ENCODE measurements around the gene ARMS2.

Gene ARMS2

DNA sequence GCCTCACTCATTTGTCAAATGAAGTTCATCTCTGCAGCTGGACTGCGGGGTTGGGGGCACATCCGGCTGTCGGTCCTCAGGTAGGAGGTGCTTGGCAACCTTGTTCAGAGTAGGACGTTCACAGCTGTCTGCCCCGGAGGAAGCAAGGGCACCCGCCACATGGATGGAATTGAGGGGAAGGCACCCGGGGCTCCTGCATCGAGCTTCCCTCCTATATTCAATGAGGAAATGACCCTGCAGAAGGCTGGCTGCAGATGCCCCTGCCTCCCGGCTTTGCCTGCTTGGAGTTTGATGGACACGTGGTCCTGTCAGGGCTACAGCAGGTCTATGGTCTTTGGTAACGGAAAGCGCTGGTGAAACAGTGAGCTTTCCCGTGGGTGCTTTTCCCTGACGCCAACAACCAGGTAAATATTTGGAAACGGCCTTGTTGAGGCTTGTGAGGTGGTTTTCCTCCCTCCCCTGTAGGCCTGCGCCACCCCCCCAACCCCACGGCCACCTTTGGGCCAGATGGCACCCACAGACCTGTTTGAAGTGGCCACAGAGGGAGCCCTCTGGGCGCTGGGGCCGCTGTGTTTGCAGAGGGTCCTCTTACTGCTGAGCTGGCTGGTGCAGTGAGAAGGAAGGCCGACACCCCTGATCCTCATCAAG is 39.8 kb downstream of the ARMS2 start:
- no peak for DNase-seq (ENCODE audit: low read depth in 3 of 3)

- no peak for DNase-seq (ENCODE audit: low read depth in 3 of 3)
These were observed 40.4 kb downstream of the ARMS2 start for GRCh38 chr10:122494833-122495232.

- DNase-seq (ENCODE audit: low read depth in 3 of 3) = no peak
These were observed 41.2 kb downstream of the ARMS2 start for GRCh38 chr10:122495406-122496340.

GRCh38 chr10:122497241-122497640 is 42.8 kb downstream of the ARMS2 start:
- no peak for DNase-seq (ENCODE audit: low read depth in 3 of 3)

DNA sequence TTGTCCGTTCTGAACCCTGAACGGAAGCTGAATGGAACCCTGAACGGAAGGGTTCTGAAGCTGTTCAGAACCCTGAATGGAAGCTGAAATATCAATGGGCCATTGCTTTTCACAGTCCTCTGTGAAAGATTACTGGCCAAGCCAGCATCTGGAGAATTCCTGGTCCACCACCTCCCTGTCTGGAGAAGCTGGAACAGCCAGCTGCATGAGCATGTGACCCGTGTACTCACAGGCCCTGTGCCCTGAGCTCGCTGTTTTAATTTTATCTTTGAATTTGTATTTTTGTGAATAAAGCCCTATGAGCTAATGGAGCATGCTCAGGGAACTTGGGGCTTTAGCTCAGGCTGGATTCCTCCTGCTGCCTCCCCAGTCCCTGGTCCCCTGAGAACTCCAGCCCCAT is 44.1 kb downstream of the ARMS2 start:
- no peak for DNase-seq (ENCODE audit: low read depth in 3 of 3)

GRCh38 chr10:122499012-122499411 is 44.6 kb downstream of the ARMS2 start:
- DNase-seq (ENCODE audit: low read depth in 3 of 3) = no peak

DNA sequence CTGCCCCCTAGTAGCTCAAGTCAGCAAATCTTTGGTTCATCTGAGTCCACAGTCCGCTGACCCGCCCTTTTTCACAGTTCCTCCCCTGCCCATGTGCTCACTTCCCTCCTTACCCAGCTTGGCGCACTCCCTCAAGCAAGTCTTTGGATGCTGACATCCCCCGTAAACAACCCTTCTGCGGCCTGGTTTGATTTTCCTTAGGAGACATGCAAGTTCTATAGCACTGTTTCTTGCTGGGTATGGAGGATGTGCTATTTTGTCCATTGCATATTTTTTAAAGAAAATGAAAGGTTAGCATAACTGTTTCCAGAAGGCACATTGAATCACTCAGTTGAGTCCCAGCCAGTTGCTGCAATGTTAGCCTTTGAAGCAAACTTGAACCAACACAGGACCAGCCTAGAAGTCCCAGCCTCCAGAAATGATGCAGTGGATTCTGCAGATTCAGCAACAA is 45.1 kb downstream of the ARMS2 start:
- no peak for DNase-seq (ENCODE audit: low read depth in 3 of 3)

- no peak for DNase-seq (ENCODE audit: low read depth in 3 of 3)
These were observed 45.7 kb downstream of the ARMS2 start for GRCh38 chr10:122500194-122500593.

DNA sequence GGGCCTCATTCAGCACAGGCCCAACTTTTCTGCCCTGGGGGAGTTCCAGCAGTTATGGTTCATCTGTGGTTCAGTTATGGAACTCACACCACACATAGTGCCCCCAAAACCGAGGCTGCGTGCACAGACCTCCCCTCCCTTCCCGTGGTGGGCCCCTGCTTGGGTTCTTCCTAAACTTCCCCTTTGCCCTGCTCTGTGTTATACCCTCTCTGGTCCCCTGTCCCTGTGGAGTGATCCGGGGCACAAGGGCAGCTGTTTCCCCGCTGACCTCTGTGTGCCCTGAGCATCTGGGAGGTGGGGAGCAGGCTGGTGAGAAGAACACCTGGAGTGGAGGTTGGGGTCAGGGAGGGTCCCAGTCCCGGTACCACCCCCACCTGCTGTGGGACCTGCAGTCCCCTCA is 46.3 kb downstream of the ARMS2 start:
- no peak for DNase-seq (ENCODE audit: low read depth in 3 of 3)

DNA sequence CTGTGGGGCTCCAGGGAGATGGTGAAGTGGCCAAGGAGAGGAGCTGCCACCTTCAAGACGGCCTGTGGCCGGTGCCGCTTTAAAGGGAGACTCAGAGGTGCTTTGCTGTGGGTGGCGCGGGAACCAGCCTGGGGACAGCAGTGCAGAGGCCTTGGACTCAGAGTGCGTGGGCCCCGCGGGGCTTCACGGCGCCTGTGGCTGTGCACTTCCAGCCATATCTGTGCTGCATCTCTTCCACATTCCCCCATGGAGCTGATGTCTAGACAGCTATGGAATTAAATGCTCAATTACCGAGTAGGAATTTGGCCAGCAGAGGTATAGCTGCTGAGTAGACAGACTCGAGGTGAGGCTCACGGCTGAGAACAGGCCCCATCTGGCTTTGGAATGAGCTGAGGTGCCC is 48.6 kb downstream of the ARMS2 start:
- DNase-seq (ENCODE audit: low read depth in 3 of 3) = no peak

DNA sequence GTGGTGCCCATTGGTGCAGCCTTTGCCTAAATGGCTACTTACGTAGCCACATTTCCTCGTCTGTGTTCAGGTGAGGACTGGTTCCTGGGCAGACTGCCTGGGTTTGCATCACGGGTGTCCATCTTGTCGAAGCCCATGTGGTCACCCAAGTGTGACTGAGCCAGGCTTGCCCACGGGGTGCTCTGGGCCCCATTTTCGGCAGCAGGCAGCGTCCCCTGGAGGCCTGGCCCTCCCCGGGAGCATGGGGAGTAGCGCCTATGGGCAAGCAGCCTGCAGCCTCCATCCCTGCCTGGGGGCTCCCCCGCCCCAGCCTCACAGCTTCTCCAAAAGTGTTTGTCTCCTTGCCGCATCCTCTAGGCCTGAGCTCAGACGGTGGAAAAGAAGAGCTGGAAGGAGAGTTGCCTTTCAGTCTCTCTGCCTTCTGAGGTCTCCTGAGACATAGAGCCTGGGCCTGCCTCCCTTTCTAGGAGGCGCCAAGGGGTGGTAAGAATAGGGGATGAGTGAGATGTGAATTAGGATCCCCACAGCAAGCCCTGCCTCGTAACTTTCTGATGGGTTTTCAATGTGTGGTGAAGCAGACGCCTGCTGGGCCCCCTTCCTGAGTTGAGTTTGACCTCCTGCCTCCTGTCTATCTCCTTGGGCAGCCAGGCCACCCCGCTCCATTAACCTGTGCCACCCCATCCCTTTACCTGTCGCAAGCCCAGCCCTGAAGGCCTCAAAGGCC is 49.6 kb downstream of the ARMS2 start:
- DNase-seq (ENCODE audit: low read depth in 3 of 3) = no peak

DNA sequence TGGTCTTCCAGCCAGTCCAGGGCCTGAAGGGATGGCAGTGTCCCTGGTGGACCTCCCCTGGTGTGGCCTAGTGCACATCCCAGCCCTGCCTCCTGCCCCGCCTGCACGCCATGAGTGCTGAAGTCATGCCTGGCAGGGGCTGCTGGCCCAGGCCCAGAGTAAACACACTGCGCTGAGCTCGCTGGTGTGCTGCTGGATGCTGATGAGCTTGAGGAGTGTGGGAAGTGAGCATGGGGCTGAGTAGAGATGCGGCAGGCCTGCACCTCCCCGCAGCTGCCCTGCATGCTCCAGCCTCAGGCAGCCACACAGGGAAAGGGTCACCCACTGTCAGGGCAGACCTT is 50.1 kb downstream of the ARMS2 start:
- DNase-seq (ENCODE audit: low read depth in 3 of 3) = no peak

- no peak for DNase-seq (ENCODE audit: low read depth in 3 of 3)
These were observed 50.6 kb downstream of the ARMS2 start for GRCh38 chr10:122505011-122505410.

GRCh38 chr10:122505885-122506645 is 51.6 kb downstream of the ARMS2 start:
- DNase-seq (ENCODE audit: low read depth in 3 of 3) = no peak

Measured in stimulated activated CD4-positive, alpha-beta T cell treated with anti-CD3 and anti-CD28 coated beads, TNF-alpha, amount 100 ng/mL, for 24 hours (primary cell).